HL-60 (cell line): Measurements from ENCODE around the gene PXDN.

Experiments
- POLR2AphosphoS5 ChIP-seq: IDR thresholded peaks from 2 replicates; pipeline ENCODE4 v1.6.1; 2012; ENCODE audit warnings: low read depth
- TF ChIP-seq, protein P1 (sequence below): IDR thresholded peaks from one replicate; pipeline ENCODE4 v1.5.1; 2011; ENCODE audit warnings: low read length, control low read depth, inconsistent platforms; ENCODE audit not compliant: insufficient read depth

DNA sequence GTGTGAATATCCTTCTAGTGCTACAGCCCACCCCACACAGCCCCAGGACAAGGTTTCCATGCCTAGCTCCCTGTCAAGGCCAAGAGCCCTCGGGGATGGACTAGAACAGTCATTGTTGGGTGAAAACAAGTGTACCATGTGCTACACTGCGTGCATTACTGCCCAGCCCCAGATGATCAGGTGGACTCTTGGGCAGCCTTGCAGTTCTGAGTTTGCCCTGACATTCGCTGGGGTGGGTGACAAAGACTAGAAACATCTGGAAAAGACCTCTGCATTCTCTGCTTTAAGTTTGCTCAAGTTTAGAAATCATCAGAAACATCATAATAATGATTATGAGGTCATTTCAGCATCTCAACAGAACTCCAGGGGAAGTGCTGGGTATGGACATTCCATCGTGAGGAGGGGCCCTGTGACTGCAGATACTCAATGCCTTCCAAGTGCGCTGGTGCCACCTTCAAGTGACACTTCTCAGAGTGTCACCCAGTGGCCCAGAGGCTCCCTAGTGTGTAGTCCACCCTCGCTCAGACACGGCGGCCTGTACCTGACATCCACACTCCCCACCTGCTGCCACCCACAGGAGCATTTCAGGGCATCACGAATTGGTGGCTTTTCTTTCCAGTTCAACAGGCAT, 5.3 kb upstream of the PXDN start:
- TF ChIP-seq, protein P1, sequence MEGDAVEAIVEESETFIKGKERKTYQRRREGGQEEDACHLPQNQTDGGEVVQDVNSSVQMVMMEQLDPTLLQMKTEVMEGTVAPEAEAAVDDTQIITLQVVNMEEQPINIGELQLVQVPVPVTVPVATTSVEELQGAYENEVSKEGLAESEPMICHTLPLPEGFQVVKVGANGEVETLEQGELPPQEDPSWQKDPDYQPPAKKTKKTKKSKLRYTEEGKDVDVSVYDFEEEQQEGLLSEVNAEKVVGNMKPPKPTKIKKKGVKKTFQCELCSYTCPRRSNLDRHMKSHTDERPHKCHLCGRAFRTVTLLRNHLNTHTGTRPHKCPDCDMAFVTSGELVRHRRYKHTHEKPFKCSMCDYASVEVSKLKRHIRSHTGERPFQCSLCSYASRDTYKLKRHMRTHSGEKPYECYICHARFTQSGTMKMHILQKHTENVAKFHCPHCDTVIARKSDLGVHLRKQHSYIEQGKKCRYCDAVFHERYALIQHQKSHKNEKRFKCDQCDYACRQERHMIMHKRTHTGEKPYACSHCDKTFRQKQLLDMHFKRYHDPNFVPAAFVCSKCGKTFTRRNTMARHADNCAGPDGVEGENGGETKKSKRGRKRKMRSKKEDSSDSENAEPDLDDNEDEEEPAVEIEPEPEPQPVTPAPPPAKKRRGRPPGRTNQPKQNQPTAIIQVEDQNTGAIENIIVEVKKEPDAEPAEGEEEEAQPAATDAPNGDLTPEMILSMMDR = no peak
- TF ChIP-seq POLR2AphosphoS5 = no peak
